ENCODE measurements around the gene SPATA33. TPM values are rescaled to one million over a fixed set of nuclear protein-coding genes. Genes with fewer than 3 reads are reported as not detected.
"Not testable (repeated sequence)": the region's sequence is repeated elsewhere in the genome, so short reads cannot be mapped to it uniquely, and the experiment has no call there.

The SPATA33 gene
- total and polyA plus RNA-seq, 4 donors: 3.0 to 10.7 (median 7.5) TPM

DNA sequence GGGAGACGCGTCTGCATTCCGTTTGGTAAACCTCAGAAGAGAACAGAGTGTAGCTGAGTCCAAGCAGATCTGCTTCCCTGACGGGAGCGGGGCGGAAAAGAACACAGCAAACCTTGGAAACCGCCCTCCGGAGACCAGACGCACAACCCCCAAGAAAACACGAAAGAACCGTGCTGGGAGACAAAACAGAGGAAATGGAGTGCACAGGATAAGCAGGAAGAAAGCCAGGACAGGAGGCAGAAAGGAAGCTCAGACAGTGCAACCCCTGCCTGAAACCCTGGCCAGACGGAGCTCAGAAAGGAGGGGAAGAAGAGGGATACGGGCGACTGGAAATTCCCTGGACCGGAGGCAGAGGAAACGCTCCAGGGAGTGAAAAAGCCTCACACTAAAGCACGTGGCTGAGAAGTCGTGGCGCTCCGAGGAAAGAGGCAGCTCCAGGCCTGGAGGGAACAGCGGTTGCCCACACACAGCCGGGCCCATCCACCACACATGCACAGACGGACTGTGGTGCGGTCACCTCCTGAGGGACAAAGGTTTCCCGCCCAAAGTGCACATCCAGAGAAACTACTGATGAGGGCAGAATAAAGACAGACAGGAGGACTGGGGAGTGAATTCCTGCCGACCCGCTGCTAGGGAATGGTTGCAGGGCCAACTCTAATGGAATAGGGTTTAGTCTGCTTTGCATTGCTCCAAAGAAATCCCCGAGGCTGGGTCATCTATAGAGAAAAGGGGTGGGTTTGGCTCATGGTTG, 34.0 kb upstream of the SPATA33 start:
- WGBS, 2 donors: 18 to 21% methylated on average over 28 of the region's 28 CpGs
- ATAC-seq (ENCODE audit: low FRiP score) (no peak), DNase-seq (no peak)
- Histone ChIP-seq H3K27me3 (ENCODE audit: control insufficient read depth in 1 of 2, insufficient read depth in 2 of 2, low read length in 1 of 2) (no peaks in the 10 kb centered on the region), H3K9me3 (ENCODE audit: control insufficient read depth, low read length) (no peaks in the 10 kb centered on the region), H3K4me3 (ENCODE audit: low read length in 2 of 2) (no peak overlapping the region), H3K27ac (ENCODE audit: low read depth in 1 of 2, low read length in 2 of 2) (no peak overlapping the region), H3K4me1 (ENCODE audit: control insufficient read depth in 1 of 2, insufficient read depth in 2 of 2, low read length in 2 of 2) (no peaks in the 10 kb centered on the region), H3K36me3 (ENCODE audit: control insufficient read depth in 1 of 2, insufficient read depth in 2 of 2, low read length in 1 of 2) (no peaks in the 10 kb centered on the region)
- intact Hi-C loops (cut with DNase I): no loop called here

DNA sequence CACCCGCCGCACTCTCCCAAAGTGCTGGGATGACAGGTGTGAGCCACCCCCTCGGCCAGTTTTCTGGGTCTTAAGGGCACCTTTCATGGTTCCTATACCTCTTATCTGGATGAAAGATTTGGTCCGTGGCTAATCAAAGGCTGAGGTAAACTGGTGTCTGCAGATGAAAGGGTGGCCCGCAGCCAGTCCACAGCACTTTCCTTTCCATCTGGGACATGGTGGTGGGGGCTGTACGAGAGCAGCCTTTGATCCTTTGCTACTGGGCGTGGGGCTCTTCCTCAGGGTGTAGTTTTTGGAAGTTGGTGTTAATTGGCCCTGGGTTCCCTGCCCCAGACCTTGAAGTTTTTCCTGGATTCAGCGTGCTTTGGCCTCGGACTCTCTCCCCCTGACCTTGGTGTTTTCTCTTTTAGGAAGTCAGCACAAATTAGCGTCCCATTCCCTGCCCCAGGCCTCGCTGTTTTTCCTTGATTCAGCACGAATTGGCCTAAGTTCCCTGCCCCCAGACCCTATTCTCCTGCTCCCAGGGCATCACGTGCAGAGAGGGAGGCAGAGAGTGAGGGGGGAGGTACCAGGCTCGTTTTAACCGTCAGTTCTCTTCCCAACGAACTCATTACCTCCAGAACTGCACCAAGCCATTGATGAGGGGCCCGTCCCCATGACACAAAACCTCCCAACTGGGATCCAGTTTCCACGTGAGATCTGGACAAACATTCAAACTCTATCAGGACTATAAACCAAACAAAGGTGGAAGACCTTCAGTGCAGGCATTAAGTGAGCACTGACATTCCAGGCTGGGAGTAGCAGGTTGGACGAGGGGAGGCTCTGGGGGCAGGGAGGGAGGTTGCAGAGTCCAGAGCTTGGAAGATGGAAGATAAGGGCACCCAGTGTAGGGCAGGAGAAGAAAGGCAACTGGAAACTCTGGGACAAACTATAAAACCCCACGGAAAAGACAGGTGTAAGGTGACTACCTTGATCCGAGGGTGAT, 32.6 kb upstream of the SPATA33 start:
- H3K27me3 ChIP-seq (ENCODE audit: control insufficient read depth in 1 of 2, insufficient read depth in 2 of 2, low read length in 1 of 2): no peaks in the 10 kb centered on the region
- WGBS, 2 donors: 28 to 33% methylated on average over 21 of the region's 21 CpGs
- no peak overlapping the region for H3K4me3 ChIP-seq (ENCODE audit: low read length in 2 of 2)
- intact Hi-C loops (cut with DNase I): no loop called here
- DNase-seq: no peak
- no peaks in the 10 kb centered on the region for H3K9me3 ChIP-seq (ENCODE audit: control insufficient read depth, low read length)
- no peaks in the 10 kb centered on the region for H3K36me3 ChIP-seq (ENCODE audit: control insufficient read depth in 1 of 2, insufficient read depth in 2 of 2, low read length in 1 of 2)
- no peaks in the 10 kb centered on the region for H3K4me1 ChIP-seq (ENCODE audit: control insufficient read depth in 1 of 2, insufficient read depth in 2 of 2, low read length in 2 of 2)
- no peak for ATAC-seq (ENCODE audit: low FRiP score)
- no peak overlapping the region for H3K27ac ChIP-seq (ENCODE audit: low read depth in 1 of 2, low read length in 2 of 2)

DNA sequence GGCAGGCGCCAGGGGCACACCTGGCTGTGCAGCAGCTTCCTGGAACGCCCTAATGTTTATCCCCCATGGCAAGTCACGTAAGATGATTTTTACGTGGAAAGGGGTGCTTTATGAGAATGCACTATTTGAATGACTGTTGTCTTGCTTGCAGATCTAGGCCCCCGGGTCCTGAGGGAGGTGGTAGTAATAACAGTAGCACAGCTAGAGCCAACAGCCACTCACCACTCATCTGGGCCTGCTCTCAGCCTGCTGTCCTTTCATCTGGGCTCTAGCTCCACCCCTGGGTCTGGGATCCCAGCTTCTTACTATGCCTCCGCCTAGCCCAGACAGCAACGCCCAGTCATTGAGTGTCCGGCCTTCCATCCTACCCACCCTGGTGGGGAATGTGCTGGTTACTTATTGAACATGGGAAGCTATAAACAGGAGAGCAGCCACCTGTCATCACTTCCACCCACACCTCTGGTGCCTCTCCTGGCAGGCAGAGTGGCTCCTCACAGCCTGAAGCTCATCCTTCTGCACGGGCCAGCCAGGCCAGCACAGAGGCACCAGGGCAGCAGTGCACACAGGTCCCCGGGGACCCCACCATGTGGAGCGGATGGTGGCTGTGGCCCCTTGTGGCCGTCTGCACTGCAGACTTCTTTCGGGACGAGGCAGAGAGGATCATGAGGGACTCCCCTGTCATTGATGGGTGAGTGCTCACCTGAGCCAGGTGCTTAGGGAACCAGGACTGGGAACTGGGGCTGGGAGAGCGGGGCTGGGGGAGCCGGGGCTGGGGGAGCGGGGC, 27.6 kb upstream of the SPATA33 start:
- no peak for ATAC-seq (ENCODE audit: low FRiP score)
- 88 to 91% methylated on average over 14 to 17 of the region's 17 CpGs for WGBS, 2 donors
- Histone ChIP-seq H3K9me3 (ENCODE audit: control insufficient read depth, low read length) (no peaks in the 10 kb centered on the region), H3K36me3 (ENCODE audit: control insufficient read depth in 1 of 2, insufficient read depth in 2 of 2, low read length in 1 of 2) (no peaks in the 10 kb centered on the region), H3K4me1 (ENCODE audit: control insufficient read depth in 1 of 2, insufficient read depth in 2 of 2, low read length in 2 of 2) (no peaks in the 10 kb centered on the region), H3K27me3 (ENCODE audit: control insufficient read depth in 1 of 2, insufficient read depth in 2 of 2, low read length in 1 of 2) (no peaks in the 10 kb centered on the region), H3K4me3 (ENCODE audit: low read length in 2 of 2) (no peak overlapping the region), H3K27ac (ENCODE audit: low read depth in 1 of 2, low read length in 2 of 2) (no peak overlapping the region)
- no peak for DNase-seq
- intact Hi-C loops (cut with DNase I): no loop called here

DNA sequence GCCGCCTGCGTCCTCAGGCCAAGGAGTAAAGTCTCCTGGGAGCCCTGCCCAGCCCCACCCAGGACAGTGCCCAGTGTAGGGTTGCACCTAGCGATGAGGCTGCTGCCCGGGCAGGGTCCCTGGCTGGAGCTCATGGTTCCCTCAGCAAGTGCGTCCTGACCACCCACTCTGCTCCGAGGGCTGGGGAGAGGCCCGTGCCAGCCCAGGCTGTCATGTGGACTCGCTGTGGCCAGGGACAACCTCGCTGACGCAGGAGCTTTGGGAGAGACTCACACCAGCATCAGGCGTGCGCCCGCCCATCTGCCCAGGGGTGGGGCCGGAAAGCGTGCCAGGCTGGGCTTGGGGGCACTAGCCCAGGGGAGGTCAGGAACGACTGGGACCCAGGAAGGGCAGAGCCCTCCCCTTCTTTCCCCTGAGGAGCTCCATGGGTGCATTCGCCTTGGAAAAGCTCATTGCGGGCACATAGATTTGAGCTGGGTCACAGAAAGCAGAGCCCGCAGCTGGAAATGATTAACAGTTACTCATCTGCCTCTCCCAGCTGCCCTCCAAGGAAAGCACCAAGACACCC, 24.5 kb upstream of the SPATA33 start:
- 61 to 73% methylated on average over 19 of the region's 19 CpGs for WGBS, 2 donors

DNA sequence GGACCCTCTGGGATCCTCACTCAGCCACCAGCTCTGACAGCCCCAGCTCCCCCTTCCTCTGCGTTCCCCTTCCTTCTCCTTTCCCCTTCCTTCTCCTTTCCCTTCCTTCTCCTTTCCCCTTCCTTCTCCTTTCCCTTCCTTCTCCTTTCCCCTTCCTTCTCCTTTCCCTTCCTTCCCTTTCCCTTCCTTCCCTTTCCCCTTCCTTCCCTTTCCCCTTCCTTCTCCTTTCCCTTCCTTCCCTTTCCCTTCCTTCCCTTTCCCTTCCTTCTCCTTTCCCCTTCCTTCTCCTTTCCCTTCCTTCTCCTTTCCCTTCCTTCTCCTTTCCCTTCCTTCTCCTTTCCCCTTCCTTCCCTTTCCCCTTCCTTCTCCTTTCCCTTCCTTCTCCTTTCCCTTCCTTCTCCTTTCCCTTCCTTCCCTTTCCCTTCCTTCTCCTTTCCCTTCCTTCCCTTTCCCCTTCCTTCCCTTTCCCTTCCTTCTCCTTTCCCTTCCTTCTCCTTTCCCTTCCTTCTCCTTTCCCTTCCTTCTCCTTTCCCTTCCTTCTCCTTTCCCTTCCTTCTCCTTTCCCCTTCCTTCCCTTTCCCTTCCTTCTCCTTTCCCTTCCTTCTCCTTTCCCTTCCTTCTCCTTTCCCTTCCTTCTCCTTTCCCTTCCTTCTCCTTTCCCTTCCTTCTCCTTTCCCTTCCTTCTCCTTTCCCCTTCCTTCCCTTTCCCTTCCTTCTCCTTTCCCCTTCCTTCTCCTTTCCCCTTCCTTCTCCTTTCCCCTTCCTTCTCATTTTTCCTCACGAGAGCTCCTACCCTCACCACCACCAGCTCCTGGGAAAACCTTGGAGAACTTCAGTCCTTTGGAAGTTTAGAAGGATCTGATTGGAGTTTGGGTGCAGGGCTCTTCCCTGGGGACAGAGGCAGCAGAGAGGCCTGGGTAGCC, 22.9 kb upstream of the SPATA33 start:
- H3K4me1 ChIP-seq (ENCODE audit: control insufficient read depth in 1 of 2, insufficient read depth in 2 of 2, low read length in 2 of 2); intact Hi-C loops (cut with DNase I); ATAC-seq (ENCODE audit: low FRiP score); H3K36me3 ChIP-seq (ENCODE audit: control insufficient read depth in 1 of 2, insufficient read depth in 2 of 2, low read length in 1 of 2); H3K9me3 ChIP-seq (ENCODE audit: control insufficient read depth, low read length); H3K27me3 ChIP-seq (ENCODE audit: control insufficient read depth in 1 of 2, insufficient read depth in 2 of 2, low read length in 1 of 2); DNase-seq; H3K27ac ChIP-seq (ENCODE audit: low read depth in 1 of 2, low read length in 2 of 2); H3K4me3 ChIP-seq (ENCODE audit: low read length in 2 of 2): not testable (repeated sequence)
- 56% methylated on average over 2 of the region's 2 CpGs for WGBS, 2 donors

More for the DNA sequence above, 24.5 kb upstream of the SPATA33 start:
- Histone ChIP-seq H3K36me3 (ENCODE audit: control insufficient read depth in 1 of 2, insufficient read depth in 2 of 2, low read length in 1 of 2) (no peaks in the 10 kb centered on the region), H3K4me1 (ENCODE audit: control insufficient read depth in 1 of 2, insufficient read depth in 2 of 2, low read length in 2 of 2) (no peaks in the 10 kb centered on the region), H3K9me3 (ENCODE audit: control insufficient read depth, low read length) (no peaks in the 10 kb centered on the region), H3K27ac (ENCODE audit: low read depth in 1 of 2, low read length in 2 of 2) (no peak overlapping the region), H3K4me3 (ENCODE audit: low read length in 2 of 2) (no peak overlapping the region), H3K27me3 (ENCODE audit: control insufficient read depth in 1 of 2, insufficient read depth in 2 of 2, low read length in 1 of 2) (no peaks in the 10 kb centered on the region)
- ATAC-seq (ENCODE audit: low FRiP score): no peak
- no peak for DNase-seq
- intact Hi-C loops (cut with DNase I): no loop called here

DNA sequence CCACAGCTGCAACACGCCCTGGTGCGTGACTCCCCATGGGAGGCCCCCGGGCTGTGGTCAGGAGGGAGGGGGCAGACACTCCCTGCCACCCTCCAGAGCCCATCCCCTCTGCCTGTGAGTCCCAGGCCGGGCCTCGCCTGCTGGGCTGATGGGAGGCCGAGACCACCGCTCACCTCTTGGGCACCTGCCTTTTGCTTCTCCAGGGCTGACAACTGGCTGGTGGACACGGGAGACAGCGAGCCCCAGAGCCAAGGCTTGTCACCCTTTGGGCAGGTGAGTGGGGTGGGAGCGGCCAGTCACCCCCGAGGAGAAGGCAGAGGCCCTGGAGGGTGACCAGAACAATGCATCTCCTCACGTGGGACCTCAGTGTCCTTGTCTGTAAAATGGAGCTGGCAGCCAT, 21.0 kb upstream of the SPATA33 start:
- no peaks in the 10 kb centered on the region for H3K4me1 ChIP-seq (ENCODE audit: control insufficient read depth in 1 of 2, insufficient read depth in 2 of 2, low read length in 2 of 2)
- intact Hi-C loops (cut with DNase I): no loop called here
- ATAC-seq (ENCODE audit: low FRiP score) (no peak), DNase-seq (no peak)
- H3K27ac ChIP-seq (ENCODE audit: low read depth in 1 of 2, low read length in 2 of 2): no peak overlapping the region
- 81 to 83% methylated on average over 12 of the region's 12 CpGs for WGBS, 2 donors
- H3K9me3 ChIP-seq (ENCODE audit: control insufficient read depth, low read length): no peaks in the 10 kb centered on the region
- no peaks in the 10 kb centered on the region for H3K27me3 ChIP-seq (ENCODE audit: control insufficient read depth in 1 of 2, insufficient read depth in 2 of 2, low read length in 1 of 2)
- no peak overlapping the region for H3K4me3 ChIP-seq (ENCODE audit: low read length in 2 of 2)
- H3K36me3 ChIP-seq (ENCODE audit: control insufficient read depth in 1 of 2, insufficient read depth in 2 of 2, low read length in 1 of 2): no peaks in the 10 kb centered on the region

DNA sequence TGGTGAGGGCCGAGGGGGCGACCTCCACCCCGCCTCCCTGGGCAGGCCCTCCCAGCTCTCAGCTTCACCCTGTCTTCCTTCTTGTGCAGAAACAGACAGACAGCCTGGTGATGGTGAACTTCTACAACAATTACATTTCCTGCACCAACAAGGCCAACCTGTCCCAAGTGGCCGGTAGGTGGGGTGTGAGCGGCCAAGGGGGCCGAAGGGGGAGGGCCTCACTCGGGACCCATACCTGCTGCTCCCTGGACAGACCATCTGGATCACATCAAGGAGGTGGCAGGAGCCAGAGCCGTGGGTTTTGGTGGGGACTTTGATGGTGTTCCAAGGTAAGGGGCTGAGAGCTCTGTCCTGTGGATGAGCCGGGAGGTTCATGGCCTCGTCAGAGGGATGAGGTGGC, 20.3 kb upstream of the SPATA33 start:
- Histone ChIP-seq H3K4me1 (ENCODE audit: control insufficient read depth in 1 of 2, insufficient read depth in 2 of 2, low read length in 2 of 2) (no peaks in the 10 kb centered on the region), H3K27me3 (ENCODE audit: control insufficient read depth in 1 of 2, insufficient read depth in 2 of 2, low read length in 1 of 2) (no peaks in the 10 kb centered on the region), H3K9me3 (ENCODE audit: control insufficient read depth, low read length) (no peaks in the 10 kb centered on the region), H3K36me3 (ENCODE audit: control insufficient read depth in 1 of 2, insufficient read depth in 2 of 2, low read length in 1 of 2) (no peaks in the 10 kb centered on the region), H3K27ac (ENCODE audit: low read depth in 1 of 2, low read length in 2 of 2) (no peak overlapping the region), H3K4me3 (ENCODE audit: low read length in 2 of 2) (no peak overlapping the region)
- ATAC-seq (ENCODE audit: low FRiP score): no peak
- intact Hi-C loops (cut with DNase I): no loop called here
- 56 to 62% methylated on average over 10 of the region's 10 CpGs for WGBS, 2 donors
- DNase-seq: no peak
